Astrocyte of the cerebellum (primary cell): Measurements from ENCODE around the gene MRPL18.
A peak's percentile ranks its signal among the peaks of the same experiment; 100 is the strongest.

ENCODE experiments used
- DNase-seq: peaks from one replicate; pipeline ENCODE4 v3.0.0-alpha.2; 2011; ENCODE audit warnings: low read depth
- H3K4me3 ChIP-seq: 2 replicates; pipeline ENCODE4 v1.5.1; 2011; ENCODE audit warnings: mild to moderate bottlenecking, low read depth, low read length, moderate library complexity
- in situ Hi-C: cut with HindIII; loops from 2 replicates; pipeline ENCODE4 v1.10.0; 2017; ENCODE audit warnings: low sequenced_read_pairs
- TF ChIP-seq, protein P1 (sequence below): IDR thresholded peaks from 2 replicates; pipeline ENCODE4 v1.5.1; 2012; ENCODE audit warnings: low read length, low read depth, moderate library complexity, mild to moderate bottlenecking; ENCODE audit errors: missing control alignments

Gene MRPL18

DNA sequence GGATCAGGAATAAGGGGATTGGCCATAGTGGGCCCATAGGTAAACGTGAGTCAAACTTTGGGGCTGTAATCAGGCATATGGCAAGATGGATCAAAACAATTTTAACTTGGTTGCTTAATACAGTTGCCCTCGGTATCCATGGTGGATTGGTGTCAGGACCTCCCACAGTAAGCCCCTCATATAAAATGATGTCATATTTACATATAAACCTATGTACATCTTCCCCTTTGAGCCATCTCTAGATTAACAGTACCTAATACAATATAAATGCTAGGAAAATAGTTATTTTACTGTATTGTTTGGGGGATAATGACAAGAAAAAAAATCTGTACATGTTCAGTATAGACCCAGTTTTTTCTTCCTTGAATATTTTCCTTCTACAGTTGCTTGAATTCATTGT is 35.9 kb upstream of the MRPL18 start:
- no peak for DNase-seq
- in situ Hi-C loops, result no loop called here
- TF ChIP-seq, protein P1, sequence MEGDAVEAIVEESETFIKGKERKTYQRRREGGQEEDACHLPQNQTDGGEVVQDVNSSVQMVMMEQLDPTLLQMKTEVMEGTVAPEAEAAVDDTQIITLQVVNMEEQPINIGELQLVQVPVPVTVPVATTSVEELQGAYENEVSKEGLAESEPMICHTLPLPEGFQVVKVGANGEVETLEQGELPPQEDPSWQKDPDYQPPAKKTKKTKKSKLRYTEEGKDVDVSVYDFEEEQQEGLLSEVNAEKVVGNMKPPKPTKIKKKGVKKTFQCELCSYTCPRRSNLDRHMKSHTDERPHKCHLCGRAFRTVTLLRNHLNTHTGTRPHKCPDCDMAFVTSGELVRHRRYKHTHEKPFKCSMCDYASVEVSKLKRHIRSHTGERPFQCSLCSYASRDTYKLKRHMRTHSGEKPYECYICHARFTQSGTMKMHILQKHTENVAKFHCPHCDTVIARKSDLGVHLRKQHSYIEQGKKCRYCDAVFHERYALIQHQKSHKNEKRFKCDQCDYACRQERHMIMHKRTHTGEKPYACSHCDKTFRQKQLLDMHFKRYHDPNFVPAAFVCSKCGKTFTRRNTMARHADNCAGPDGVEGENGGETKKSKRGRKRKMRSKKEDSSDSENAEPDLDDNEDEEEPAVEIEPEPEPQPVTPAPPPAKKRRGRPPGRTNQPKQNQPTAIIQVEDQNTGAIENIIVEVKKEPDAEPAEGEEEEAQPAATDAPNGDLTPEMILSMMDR, result no peak
- no peak overlapping the region for H3K4me3 ChIP-seq

- in situ Hi-C loops, result no loop called here
- DNase-seq, result no peak
- TF ChIP-seq, protein P1, result no peak
- no peak overlapping the region for H3K4me3 ChIP-seq
Measured at GRCh38 chr6:159754959-159755914, 35.0 kb upstream of the MRPL18 start.

GRCh38 chr6:159756508-159756907 is 33.8 kb upstream of the MRPL18 start:
- TF ChIP-seq, protein P1, result no peak
- in situ Hi-C loops, result no loop called here
- no peak for DNase-seq
- H3K4me3 ChIP-seq, result no peak overlapping the region

- in situ Hi-C loops, result no loop called here
- no peak overlapping the region for H3K4me3 ChIP-seq
- DNase-seq, result peak; percentile 6
- TF ChIP-seq, protein P1, result peak; percentile 35
Measured at GRCh38 chr6:159758031-159759001, 32.0 kb upstream of the MRPL18 start.

DNA sequence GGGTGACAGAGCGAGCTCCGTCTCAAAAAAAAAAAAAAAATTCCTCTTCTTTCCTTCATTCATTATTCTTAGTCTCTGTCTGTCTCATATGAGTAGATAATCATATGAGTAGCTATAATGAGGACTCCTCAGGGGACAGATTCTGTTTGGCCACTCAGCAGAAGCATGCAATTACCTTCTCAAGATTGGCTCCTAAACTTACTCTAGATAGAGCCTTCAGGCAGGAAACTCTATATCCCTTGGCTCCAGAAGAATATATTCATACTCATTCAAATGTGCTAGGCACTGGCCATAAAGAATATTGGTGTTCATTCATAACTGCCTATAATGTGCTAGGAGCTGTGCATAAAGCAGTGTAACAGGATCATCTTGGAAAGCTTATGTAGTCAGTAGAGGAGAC is 30.6 kb upstream of the MRPL18 start:
- in situ Hi-C loops, result no loop called here
- H3K4me3 ChIP-seq, result no peak overlapping the region
- TF ChIP-seq, protein P1, result no peak
- no peak for DNase-seq

GRCh38 chr6:159760602-159761057 is 29.6 kb upstream of the MRPL18 start:
- peak; percentile 64 for DNase-seq
- peak overlapping the region; percentile 76 for H3K4me3 ChIP-seq
- in situ Hi-C loops, result no loop called here
- TF ChIP-seq, protein P1, result no peak
